GM18868 (cell line): ENCODE measurements around the gene ALDH5A1.
"Not testable (repeated sequence)": the region's sequence is repeated elsewhere in the genome, so short reads cannot be mapped to it uniquely, and the experiment has no call there.

Experiments used
- ATAC-seq: cut with Tn5 transposase; IDR thresholded peaks from one replicate; pipeline ENCODE4 v1.9.1; 2021; ENCODE audit warnings: mild to moderate bottlenecking, moderate library complexity; ENCODE audit not compliant: unreplicated experiment

ALDH5A1 gene

DNA sequence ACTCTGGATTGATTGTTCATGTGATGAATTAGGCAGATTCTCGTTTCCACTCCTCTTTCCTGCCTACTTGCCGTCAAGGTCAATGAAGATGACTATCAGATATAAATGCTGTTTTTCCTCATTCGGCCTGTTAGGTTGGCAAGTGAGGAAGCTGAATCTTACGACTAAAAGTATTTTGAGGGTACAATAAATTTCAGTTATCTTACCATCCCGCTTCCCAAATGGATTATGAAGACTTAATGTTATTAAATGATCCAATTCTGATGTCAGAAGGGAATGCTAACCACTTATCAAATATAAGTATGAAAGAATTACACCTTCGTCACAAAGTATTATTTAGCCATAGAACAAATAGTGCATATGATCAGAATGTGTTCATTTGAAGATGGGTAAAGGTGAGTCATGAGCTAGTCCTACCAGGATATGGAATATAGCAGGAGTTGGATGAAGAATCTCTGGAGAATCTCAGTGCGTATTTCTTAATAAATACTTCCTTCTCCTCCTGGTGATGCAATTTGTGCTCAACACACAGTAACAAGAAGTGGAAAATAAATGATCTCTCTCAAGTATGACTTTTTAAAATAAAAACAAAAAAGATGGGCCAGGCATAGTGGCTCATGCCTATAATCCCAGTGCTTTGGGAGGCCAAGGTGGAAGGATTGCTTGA, 10.0 kb upstream of the ALDH5A1 start:
- no peak for ATAC-seq

DNA sequence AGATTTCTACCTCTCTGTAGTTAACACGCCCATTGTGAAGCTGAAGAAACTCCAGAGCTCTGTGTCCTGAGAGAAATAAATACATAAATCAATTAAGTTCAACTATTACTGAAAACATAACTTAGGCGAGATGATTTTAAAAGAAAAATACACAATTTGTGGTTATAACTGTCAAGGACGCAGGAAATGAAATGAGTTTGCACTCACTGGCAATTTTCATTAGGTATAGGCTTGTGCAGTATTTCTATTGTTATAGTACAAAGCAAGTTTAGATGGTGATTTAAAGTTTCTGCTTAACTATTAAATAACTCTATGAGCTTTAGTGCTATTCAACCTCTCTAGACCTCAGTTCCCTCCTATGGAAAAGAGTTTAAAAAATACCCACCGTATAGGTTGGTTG, 8.7 kb upstream of the ALDH5A1 start:
- no peak for ATAC-seq

DNA sequence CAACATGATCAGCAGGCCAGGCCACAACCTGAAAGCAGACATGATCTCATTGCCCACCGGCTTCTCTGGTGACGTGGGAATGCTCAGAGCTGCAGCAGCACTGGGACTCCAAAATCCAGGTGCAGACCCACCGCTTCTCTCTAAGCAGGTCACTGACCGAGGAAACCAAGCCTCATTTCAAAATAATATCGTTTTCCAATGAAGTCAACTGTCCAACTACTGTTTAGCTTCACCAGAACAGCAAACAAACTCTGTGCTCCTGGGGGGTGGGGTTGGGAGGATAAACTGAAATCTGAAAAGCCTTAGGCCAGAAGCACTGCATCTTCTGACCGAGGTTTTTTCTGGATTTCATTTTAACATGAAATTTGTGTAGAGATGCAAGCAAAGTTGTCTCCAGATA, 5.3 kb upstream of the ALDH5A1 start, which contains the start of gene GPLD1:
GPLD1 (minus strand) TSS at position 109 of the 400 bp plus-strand sequence; CDS start at position 42, 67 bp downstream.
- ATAC-seq, result no peak

DNA sequence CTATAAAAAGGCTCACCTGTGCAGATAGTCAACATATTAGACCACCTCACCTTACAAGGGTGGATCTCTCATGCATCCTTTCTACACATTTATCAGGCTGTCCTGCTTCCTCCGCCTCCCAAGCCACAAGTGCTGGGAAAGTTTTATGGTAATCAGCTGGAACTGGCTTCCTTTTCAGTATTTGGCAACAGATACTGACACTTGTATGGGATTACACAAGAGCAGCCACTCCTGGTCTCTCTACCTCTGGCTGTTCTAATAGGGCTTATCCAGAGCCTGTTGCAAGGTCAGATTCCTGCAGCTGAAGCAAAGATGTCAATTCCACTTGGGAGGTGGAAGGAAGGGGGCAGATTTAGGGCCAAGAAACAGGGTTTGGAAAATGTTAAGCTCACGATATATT, 4.9 kb upstream of the ALDH5A1 start:
- no peak for ATAC-seq

DNA sequence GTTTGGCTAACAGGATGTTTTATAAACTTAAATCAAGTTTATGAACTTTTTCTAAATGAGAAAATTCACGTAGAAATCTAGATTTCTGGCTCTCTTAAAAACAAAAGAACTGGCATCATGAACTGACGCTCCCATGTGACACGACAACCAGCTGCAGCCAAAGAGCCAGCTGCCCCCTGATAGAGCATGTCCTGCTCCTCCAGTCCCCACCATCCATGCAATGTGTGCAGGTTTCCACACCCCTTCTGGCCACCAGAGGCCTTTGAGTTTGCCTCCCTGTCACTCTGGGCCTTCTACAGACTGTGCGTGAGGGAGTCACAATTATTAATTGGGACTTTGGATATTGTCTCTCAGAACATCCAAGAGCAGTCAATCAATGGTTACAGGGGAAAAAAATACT, 3.8 kb upstream of the ALDH5A1 start:
- ATAC-seq, result no peak

DNA sequence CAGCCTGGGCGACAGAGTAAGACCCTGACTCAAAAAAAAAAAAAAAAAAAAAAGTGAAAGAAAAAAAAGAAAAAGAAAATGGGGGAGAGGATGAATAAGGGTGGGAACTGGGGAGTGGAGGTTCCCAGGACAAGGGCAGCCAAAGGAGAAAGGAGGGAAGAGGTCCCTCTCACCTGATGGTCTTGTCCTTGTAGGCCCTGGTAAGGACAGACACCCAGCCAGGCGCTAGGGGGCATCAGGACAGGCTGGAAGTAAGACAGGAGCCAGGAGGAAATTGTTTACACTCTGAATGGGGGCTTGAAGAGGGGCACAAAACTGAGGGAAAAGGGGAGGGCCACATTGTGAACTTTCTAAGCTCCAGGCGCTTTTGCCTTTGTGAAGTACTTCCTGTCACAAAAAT, 2.3 kb upstream of the ALDH5A1 start:
- ATAC-seq, result no peak

DNA sequence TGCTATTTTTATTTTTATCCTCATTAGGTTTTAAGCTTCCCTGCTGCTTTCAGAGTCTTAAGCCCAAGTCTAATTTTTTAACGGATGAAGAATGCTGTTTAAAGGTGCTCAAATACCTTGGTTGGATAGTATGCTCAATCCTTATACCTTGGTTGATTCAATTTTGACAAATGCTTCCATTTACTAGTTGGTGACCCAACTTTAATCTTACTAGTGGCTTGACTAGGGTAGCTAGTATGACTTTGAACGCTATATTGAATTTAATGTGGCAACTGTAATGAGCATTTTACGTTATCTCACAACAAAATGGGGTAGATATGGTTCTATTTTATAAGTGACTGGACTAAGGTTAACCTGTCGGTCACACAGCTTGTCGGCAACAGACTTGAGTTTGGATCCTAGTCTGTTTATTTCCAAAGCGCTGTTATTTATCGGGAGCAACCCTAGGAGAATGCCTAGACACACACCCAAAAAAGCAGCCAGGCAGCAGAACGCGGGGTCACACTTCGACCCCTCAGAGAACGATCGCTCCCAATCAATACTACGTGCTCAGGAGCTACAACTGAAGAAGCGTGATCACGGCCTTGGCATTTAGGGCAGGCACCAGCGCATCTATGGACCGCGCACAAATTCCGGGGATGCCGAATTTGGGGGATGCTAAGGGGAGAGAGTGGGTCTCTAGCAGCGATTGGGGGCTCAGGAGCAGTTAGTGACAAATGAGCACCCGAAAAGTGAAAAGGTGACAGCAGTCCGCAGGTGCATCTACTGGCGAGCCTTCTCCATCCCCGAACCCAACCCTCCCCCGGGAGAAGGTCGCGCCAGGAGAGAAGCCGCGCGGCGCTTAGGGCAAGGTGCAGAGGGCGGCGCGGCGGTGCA, 586 bp upstream of the ALDH5A1 start:
- peak; percentile 0 for ATAC-seq

DNA sequence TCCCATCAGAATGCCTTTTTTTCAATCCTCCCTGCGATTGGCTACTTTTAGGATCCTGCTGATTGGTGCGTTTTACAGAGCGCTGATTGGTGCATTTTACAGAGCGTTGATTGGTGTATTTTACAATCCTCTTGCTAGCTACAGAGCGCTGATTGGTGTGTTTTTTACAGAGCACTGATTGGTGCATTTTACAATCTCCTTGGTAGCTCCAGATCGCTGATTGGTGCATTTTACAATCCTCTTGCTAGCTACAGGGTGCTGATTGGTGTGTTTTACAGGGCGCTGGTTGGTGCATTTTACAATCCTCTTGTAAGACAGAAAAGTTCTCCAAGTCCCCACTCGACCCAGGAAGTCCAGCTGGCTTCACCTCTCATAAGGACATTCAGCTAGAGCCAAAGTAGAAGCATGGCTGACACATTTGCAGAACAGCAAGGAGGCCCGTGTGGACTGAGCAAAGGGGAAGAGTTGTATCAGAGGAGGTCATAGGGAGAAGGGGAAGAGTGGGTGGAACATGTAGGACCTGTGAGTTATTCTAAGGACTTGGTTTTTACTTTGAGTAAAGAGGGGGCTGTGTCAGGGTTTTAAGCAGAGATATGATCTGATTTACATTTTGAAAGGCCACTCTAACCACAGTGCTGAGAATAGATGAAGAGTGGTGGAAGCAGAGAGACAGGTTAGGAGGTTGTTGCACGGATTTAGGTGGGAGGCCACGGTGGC, 2.6 kb downstream of the ALDH5A1 start:
- no peak for ATAC-seq

DNA sequence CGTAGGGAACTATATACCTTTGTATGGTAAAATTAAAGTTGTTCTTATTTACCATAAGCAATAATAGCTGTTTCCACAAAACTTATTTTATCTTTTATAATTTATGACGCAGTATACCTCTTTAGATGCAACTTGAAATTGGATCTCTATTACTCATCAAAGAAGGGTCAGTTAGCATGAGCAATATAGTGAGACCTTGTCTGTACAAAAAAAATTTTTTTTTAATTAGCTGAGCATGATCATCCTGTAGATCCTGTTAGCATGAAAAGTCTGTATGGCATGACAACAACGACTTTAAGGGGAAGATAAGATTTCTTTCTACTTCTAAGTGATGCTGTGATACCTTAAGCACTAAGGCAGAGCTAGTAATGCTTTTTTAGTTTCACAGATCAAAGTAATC, 5.9 kb downstream of the ALDH5A1 start:
- ATAC-seq, result no peak

DNA sequence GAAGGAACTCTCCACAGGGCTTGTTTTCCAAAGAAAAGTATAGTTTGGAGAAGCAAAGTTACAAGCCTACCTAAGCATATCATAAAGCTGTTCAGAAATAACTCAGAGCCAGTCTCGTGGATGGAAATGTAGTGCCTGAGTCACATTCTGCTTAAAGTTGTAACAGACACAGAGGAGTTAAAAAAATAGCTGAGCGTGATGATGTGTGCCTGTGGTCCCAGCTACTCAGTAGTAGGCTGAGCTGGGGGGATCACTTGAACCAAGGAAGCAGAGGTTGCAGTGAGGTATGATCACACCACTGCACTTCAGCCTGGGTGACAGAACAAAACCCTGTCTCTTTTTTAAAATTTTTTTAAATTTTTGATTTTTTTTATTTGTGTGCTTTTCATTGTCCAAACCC, 6.6 kb downstream of the ALDH5A1 start:
- ATAC-seq, result no peak

DNA sequence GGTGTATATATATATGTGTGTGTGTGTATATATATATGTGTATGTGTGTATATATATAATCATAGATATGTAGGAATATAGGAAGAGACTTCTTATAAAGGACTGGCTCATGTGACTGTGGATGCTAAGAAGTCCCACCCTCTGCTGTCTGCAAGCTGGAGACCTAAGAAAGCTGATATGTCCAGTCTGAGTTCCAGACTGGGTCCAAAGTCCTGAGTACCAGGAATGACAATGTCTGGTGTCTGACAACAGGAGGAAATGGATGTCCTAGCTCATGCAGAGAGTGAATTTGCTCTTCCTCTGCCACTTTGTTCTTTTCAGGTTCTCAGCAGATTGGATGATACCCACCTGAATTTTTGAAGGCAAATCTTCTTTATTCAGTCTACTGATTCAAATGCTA, 7.1 kb downstream of the ALDH5A1 start:
- ATAC-seq, result no peak

DNA sequence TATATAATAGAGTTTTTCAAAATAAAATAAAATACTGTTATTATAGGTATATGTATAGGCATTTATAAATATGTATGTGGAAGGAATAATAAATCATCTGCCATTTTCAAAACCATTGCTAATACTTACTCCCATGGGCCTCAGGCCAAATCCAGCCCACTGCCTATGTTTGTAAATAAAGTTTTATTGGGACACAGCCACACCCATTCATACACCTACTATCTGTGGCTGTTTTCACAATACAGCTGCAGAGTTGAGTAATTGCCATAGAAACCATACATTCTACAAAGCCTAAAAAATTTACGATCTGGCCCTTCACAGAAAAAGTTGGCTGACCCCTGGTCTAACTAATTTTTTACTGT, 9.5 kb downstream of the ALDH5A1 start:
- no peak for ATAC-seq

DNA sequence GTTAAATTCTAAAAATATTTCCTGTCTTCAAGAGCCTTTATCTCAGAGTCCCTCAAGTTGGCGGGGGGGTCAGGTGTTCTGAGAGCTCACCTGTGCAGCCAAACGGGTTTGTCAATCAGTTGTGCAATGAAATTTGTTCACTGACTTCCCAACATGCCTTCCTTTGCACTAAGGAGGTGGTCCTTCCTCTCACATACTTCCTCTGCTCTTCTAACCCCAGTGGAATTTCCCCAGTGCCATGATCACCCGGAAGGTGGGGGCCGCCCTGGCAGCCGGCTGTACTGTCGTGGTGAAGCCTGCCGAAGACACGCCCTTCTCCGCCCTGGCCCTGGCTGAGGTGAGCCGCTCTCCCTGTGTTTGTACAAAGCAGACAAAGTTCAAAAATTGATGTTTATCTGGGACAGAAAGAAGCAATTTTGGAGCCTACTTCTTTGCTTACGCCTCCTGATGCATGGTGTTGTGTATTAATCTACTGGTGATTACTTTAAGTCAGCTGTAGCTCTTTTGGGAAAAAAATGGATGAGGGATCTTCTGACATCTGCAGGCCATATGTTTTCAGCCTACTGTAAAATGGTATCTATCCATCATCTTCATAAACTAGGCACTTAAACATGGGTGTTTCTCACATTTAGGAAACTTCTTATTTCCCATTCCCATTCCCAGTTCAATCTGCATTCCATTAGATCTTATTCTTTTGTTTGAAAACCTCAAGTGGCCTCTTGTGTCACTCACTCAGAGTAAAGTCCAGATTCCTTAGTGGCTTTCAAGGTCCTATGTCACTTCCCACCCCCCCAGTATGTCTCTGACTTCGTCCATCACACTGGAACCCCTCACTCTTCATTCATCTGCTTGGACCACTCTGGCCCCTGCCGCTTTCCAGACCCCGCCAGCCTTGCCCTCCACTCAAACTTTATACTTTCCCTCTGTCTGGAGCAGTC, 10.1 kb downstream of the ALDH5A1 start:
- no peak for ATAC-seq

DNA sequence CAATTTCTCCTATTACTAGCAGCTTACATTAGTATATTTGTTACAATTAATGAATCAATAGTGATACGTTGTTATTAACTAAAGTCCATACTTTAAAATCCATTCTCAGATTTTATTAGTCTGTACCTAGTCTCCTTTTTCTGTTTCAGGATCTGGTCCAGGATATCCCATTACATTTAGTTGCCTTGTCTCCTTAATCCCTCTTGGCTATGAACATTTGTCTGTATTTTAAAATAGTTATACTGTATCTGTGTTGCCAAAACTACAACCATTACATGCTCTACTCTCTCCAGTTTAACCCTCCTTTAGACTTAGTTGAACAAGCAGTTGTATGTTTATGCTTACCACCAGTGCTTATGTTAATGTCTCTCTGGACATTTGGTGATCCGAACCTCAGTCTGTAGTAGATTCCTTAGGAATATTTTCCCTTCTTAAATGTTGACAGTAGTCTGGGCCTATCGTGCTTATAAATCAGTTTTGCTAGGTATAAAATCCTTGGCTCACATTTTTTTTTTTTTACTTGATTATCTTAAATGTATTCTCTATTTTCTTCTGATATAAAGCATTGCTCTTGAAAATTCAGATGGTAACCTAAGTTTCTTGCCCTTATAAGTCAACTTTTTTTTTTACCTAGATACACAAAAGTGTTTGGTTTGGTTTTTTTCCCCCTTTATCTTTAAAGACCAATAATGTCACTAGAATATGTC, 12.2 kb downstream of the ALDH5A1 start:
- no peak for ATAC-seq

DNA sequence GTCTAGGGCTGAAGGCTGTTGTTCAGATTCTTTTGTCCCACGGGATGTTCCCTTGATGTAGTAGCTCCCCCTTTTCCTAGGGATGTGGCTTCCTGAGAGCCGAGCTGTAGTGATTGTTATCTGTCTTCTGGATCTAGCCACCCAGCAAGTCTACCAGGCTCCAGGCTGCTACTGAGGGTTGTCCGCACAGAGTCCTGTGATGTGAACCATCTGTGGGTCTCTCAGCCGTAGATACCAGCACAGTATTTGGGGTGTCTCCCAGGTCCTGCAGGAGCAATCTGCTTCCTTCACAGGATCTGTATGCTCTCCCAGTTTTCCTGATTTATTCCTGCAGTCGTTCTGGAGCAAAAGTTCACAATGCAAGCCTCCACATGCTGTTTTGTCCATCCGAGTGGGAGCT, 17.2 kb downstream of the ALDH5A1 start:
- ATAC-seq, result not testable (repeated sequence)

DNA sequence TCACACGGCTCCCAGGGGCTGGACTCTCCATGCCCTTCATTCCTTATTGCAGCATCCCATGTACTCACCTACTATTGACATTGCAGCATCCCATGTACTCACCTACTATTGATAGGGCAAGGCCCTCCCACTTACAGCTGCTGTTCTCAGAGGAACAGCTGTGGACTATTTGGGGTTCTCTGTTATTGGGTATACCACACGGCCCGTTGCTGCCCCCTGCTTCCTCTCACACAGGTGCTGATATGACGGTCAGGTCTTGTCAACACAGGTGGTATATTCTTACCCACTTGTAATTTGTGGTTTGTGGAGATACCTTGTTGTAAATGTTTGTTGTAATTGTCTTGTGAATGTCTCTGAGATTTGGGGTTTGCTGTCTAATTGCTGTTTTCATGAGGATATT, 18.8 kb downstream of the ALDH5A1 start:
- peak; percentile 46 for ATAC-seq

DNA sequence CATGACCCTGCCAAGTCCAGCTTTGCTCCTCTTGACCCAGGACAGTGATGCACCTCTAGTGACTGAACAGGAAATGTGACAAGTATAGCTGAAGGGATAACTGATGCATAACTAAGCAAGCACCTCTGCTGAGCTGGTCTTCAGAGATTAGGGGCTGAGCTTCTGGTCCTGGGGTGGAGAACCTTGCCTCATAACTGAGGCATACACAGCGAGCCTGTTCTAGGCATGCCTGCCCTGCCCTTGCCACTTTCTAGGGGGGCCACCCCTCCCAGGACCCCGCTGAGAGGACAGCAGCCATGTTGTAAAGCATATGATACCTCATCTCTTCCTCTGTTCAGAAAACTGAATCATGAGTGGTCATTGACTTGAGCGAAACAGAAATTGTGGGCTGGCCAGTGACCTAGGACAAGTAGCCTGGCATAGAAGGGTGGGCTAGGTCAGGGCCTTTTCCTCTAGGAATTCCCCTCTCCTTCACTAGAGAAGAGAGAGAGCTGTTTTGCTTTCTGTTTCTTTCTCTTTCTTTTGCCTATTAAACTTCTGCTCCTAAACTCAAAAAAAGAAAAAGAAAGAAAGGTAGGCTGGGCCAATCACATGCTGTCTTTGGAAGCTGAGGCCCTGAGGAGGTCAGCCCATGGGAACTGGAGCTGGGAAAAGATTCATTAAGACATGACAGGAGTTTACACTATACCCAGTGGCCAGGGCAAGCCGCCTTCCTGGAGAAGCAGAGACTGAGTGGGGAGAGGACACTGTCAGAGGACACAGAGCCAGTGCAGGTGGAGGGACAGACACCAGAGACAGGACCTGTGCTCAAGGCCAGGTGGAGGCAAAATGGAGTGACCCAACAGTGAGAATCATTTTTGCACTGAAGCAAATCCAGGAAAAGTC, 23.1 kb downstream of the ALDH5A1 start:
- peak; percentile 64 for ATAC-seq

DNA sequence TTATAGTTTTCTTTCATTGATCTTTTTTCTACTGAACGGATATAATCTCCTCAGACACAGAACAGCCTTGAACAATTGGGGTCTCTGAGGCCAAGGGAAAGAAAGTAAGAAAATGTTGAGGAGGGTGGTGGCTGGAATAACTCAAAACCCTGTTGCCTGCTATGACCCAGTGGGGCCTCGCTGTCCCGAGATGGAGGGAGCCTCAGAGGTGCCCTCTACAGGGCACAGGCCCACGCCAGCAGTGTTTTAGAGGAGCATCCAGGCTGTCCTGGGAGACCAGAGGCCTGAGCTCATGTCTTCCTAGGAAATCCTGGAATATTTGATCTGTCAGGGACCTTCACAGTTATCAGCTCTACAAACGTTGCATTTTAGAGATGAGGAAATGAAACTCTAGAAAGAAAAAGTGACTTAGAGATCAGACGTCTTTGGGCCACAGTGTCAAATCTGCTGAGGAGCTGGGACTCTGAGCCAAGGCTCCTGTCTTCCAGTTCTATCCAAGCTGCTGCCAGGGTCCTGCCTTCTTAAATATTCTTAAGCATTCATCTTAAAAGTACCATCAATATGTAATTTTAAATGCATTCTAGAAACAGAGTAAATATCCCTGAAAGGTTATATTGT, 26.3 kb downstream of the ALDH5A1 start:
- peak; percentile 39 for ATAC-seq
